Loucy (cell line): ENCODE results near the gene EPSTI1.

Source experiments
- H2AFZ ChIP-seq: fragments of 200-600 bp; sonication (generic); 2 replicates; pipeline ENCODE4 v1.6.0; 2016; ENCODE audit warnings: antibody characterized with exemption, mild to moderate bottlenecking, low read length, moderate library complexity
- H3F3A ChIP-seq: fragments of 200-600 bp; 2 replicates; pipeline ENCODE4 v1.6.0; 2016; ENCODE audit warnings: antibody characterized with exemption, low read depth, mild to moderate bottlenecking
- H3K27me3 ChIP-seq: fragments of 200-600 bp; sonication (generic); 2 replicates; pipeline ENCODE4 v1.6.1; 2014; ENCODE audit warnings: low read length, mild to moderate bottlenecking; ENCODE audit not compliant: insufficient read depth, poor library complexity, severe bottlenecking
- H3K36me3 ChIP-seq: fragments of 200-600 bp; sonication (generic); 2 replicates; pipeline ENCODE4 v1.6.1; 2016; ENCODE audit warnings: low read length; ENCODE audit not compliant: insufficient read depth
- H3K4me1 ChIP-seq: fragments of 200-600 bp; sonication (generic); 2 replicates; pipeline ENCODE4 v1.5.1; 2014; ENCODE audit warnings: low read length, mild to moderate bottlenecking; ENCODE audit not compliant: insufficient read depth, poor library complexity, severe bottlenecking
- H3K4me2 ChIP-seq: fragments of 200-600 bp; sonication (generic); 2 replicates; pipeline ENCODE4 v1.6.0; 2014; ENCODE audit warnings: antibody characterized with exemption, low read length, low read depth, mild to moderate bottlenecking; ENCODE audit not compliant: poor library complexity, severe bottlenecking
- H3K4me3 ChIP-seq: fragments of 200-600 bp; sonication (generic); 2 replicates; pipeline ENCODE4 v1.5.1; 2014; ENCODE audit warnings: low read length, mild to moderate bottlenecking, mixed read lengths; ENCODE audit not compliant: poor library complexity, severe bottlenecking
- H3K79me2 ChIP-seq: fragments of 200-600 bp; sonication (generic); 2 replicates; pipeline ENCODE4 v1.6.1; 2014; ENCODE audit warnings: low read length; ENCODE audit not compliant: insufficient read depth
- H3K9ac ChIP-seq: fragments of 200-600 bp; sonication (generic); 2 replicates; pipeline ENCODE4 v1.6.0; 2014; ENCODE audit warnings: mild to moderate bottlenecking, low read depth, low read length, moderate library complexity; ENCODE audit not compliant: poor library complexity, severe bottlenecking
- H3K9me2 ChIP-seq: fragments of 200-600 bp; sonication (generic); replicated peaks from 2 replicates; pipeline ENCODE4 v1.6.1; 2016; ENCODE audit warnings: low read depth, low read length, mixed read lengths
- H3K9me3 ChIP-seq: fragments of 200-600 bp; sonication (generic); 2 replicates; pipeline ENCODE4 v1.6.1; 2014; ENCODE audit warnings: mild to moderate bottlenecking, antibody characterized with exemption, low read length, low read depth; ENCODE audit not compliant: insufficient read depth
- H4K20me1 ChIP-seq: fragments of 200-600 bp; sonication (generic); 2 replicates; pipeline ENCODE4 v1.6.0; 2014; ENCODE audit warnings: antibody characterized with exemption, low read length, mild to moderate bottlenecking; ENCODE audit not compliant: insufficient read depth, poor library complexity, severe bottlenecking
- EZH2phosphoT487 ChIP-seq: fragments of 200-600 bp; IDR thresholded peaks from 2 replicates; pipeline ENCODE4 v1.6.1; 2018; ENCODE audit warnings: antibody characterized with exemption, mild to moderate bottlenecking, moderate library complexity, borderline replicate concordance
- TF ChIP-seq, protein P1 (sequence below): fragments of 200-600 bp; sonication (generic); conservative IDR thresholded peaks from 2 replicates; pipeline ENCODE4 v1.5.1; 2014; ENCODE audit warnings: mild to moderate bottlenecking, antibody characterized with exemption, low read length

The EPSTI1 gene

DNA sequence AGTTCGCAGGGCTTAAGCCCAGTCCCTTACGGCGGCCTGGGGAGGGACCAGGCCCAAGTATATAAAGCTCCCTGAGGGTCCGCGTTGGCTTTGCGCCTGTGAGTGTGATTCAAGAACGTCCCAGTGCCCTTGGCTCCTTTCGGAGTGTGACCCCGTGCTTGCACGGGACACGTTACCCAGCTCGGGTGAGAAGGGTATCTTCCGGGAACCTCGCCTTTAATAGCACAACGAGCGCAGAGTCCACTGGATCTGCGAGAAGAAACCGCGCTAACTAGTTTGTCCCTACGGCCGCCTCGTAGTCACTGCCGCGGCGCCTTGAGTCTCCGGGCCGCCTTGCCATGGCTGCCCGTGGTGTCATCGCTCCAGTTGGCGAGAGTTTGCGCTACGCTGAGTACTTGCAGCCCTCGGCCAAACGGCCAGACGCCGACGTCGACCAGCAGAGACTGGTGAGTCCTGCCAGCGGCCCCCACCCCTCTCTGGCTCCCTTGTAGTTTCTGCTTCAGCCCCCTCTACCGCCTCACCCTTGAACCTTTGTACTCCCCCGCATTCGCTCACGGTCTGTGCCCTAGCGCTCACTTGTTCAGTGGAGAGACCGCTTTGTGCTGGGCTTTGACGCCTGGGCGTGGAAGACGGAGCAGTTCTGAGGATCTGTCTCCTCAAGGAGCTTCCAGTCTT lies 31.4 kb upstream of the EPSTI1 start, which contains the start of gene DNAJC15:
Gene DNAJC15 (plus strand): TSS at position 298 of the 675 bp plus-strand sequence. CDS start 41 bp downstream, at position 339.
- TF ChIP-seq EZH2phosphoT487 = no peak
- TF ChIP-seq, protein P1, sequence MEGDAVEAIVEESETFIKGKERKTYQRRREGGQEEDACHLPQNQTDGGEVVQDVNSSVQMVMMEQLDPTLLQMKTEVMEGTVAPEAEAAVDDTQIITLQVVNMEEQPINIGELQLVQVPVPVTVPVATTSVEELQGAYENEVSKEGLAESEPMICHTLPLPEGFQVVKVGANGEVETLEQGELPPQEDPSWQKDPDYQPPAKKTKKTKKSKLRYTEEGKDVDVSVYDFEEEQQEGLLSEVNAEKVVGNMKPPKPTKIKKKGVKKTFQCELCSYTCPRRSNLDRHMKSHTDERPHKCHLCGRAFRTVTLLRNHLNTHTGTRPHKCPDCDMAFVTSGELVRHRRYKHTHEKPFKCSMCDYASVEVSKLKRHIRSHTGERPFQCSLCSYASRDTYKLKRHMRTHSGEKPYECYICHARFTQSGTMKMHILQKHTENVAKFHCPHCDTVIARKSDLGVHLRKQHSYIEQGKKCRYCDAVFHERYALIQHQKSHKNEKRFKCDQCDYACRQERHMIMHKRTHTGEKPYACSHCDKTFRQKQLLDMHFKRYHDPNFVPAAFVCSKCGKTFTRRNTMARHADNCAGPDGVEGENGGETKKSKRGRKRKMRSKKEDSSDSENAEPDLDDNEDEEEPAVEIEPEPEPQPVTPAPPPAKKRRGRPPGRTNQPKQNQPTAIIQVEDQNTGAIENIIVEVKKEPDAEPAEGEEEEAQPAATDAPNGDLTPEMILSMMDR = no peak
- peak within 1 kb of the TSS; percentile 50 for H3K9ac ChIP-seq
- peak within 1 kb of the TSS; percentile 55 for H3K4me3 ChIP-seq
- no peaks in the 10 kb centered on the region for H4K20me1 ChIP-seq
- no peaks in the 10 kb centered on the region for H3K9me3 ChIP-seq
- no peaks in the 10 kb centered on the region for H3K79me2 ChIP-seq
- no peaks in the 10 kb centered on the region for H3F3A ChIP-seq
- no peak within 1 kb of the TSS for H3K4me2 ChIP-seq
- H3K9me2 ChIP-seq = no peaks in the 10 kb centered on the region
- no peaks in the 10 kb centered on the region for H3K4me1 ChIP-seq
- no peaks in the 10 kb centered on the region for H3K36me3 ChIP-seq
- peak within 1 kb of the TSS; percentile 30 for H2AFZ ChIP-seq
- H3K27me3 ChIP-seq = no peaks in the 10 kb centered on the region

DNA sequence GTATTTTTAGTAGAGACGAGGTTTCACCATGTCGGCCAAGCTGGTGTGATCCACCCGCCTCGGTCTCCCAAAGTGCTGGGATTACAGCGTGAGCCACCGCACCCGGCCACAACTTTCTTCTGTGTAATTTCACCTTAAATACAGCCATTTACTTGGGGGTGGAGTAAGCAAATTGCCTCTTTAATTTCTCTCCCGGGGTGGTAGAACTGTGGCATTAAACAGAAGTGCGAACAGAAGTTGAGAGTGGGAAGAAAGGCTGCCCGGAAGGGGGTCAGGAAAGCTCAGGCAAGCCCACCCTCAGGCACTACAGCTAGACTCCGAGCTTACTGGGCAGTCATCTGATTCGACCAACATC lies 30.9 kb upstream of the EPSTI1 start:
- Histone ChIP-seq H3F3A (no peaks in the 10 kb centered on the region), H2AFZ (peak overlapping the region; percentile 30), H3K9ac (no peak overlapping the region), H3K27me3 (no peaks in the 10 kb centered on the region), H3K9me2 (no peaks in the 10 kb centered on the region), H3K9me3 (no peaks in the 10 kb centered on the region), H3K4me2 (no peak overlapping the region), H3K79me2 (no peaks in the 10 kb centered on the region), H3K4me1 (no peaks in the 10 kb centered on the region), H3K36me3 (no peaks in the 10 kb centered on the region), H4K20me1 (no peaks in the 10 kb centered on the region), H3K4me3 (no peak overlapping the region)
- TF ChIP-seq, protein P1 = no peak

DNA sequence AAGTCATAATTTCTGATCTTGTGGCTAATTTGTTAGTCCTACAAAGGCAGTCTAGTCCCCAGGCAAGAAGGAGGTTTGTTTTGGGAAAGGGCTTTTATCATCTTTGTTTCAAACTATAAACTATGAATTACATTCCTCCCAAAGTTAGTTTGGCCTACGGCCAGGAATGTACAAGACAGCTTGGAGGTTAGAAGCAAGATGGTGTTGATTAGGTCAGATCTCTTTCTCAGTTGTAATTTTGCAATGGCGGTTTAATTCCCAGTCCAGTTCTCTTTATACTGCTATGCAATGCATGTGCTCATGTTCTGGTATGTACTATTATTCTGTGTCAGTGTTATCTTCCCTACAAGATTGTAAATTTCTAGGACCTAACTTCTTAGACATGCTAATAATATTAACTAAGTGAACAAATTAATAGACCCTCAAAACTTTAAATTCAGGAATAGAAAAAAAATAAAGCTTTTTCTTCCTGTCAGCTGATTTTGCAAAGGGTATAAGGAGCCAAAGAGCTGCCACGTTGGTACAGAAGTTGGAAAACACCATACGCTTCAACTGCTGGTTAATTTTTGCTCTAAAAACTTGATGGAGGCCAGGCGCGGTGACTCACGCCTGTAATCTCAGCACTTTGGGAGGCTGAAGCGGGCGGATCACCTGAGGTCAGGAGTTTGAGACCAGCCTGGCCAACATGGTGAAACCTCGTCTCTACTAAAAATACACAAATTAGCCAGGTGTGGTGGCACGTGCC lies 30.1 kb upstream of the EPSTI1 start:
- no peaks in the 10 kb centered on the region for H3K4me1 ChIP-seq
- H3K79me2 ChIP-seq = no peaks in the 10 kb centered on the region
- no peaks in the 10 kb centered on the region for H4K20me1 ChIP-seq
- no peaks in the 10 kb centered on the region for H3K27me3 ChIP-seq
- H3K4me3 ChIP-seq = no peak overlapping the region
- no peak overlapping the region for H3K9ac ChIP-seq
- no peaks in the 10 kb centered on the region for H3K9me2 ChIP-seq
- H3K4me2 ChIP-seq = no peak overlapping the region
- no peaks in the 10 kb centered on the region for H3K9me3 ChIP-seq
- no peak overlapping the region for H2AFZ ChIP-seq
- no peak for TF ChIP-seq EZH2phosphoT487
- TF ChIP-seq, protein P1 = no peak
- no peaks in the 10 kb centered on the region for H3F3A ChIP-seq
- no peaks in the 10 kb centered on the region for H3K36me3 ChIP-seq
